G401 (cell line): ENCODE data around the gene F12. TPM values are rescaled to one million over a fixed set of nuclear protein-coding genes. Genes with fewer than 3 reads are reported as not detected.
"Not testable (repeated sequence)": the region's sequence is repeated elsewhere in the genome, so short reads cannot be mapped to it uniquely, and the experiment has no call there.

Experiments used
- DNase-seq: peaks from one replicate; pipeline ENCODE4 v3.0.0-alpha.2; 2015; ENCODE audit warnings: low spot score
- in situ Hi-C: cut with HindIII; loops from 2 replicates; pipeline ENCODE4 v1.10.0; 2016; ENCODE audit warnings: low sequenced_read_pairs, mixed read lengths
- total RNA-seq: library from RNA; depleted of rRNA; stranded (reverse); fragments of >200 nt; shearing (Covaris generic); gene quantifications from 2 replicates; pipeline ENCODE4 v1.2.3, GENCODE V29; 2014

The F12 gene
- total RNA-seq, 1 experiment from 2014 or later = 3.1 TPM

DNA sequence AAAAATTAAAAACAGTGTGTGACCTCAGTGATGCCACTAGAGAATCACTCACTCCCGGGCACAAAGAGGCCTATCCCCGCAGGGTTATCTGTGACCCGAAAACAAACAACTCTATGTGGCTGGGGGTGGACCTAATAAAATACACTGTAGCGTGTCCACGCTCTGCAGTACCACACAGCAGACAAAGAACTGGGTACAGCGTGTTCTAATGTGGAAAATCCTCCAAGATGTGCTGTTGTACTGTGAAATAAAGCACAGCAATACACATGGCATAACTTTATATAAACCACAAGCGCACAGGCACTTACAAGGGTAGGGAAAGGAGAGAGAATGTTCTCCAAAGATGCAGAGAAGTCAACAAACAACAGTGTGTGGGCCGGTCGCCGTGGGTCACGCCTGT, 33.3 kb downstream of the F12 start:
- in situ Hi-C loops = no loop called here
- DNase-seq = no peak

DNA sequence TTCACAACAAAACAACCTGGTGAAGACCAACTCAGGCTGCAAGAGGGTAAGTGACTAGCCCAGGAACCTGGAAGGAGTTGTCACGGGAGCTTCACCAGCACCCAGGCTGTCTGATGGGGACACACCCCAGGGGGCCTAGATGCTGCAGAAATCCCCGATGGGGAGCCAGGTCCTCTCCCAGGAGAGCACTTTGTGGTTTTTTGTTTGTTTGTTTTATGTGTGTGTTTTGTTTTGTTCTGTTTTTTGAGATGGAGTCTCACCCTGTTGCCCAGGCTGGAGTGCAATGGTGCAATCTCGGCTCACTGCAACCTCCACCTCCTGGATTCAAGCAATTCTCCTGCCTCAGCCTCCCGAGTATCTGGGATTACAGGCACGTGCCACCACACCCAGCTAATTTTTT, 33.8 kb downstream of the F12 start:
- in situ Hi-C loops, DNase-seq: not testable (repeated sequence)

GRCh38 chr5:177374211-177374610, 35.2 kb downstream of the F12 start:
- in situ Hi-C loops = no loop called here

GRCh38 chr5:177373806-177374205, 35.6 kb downstream of the F12 start:
- in situ Hi-C loops = no loop called here
- DNase-seq = no peak

More at GRCh38 chr5:177374211-177374610, 35.2 kb downstream of the F12 start:
- no peak for DNase-seq

DNA sequence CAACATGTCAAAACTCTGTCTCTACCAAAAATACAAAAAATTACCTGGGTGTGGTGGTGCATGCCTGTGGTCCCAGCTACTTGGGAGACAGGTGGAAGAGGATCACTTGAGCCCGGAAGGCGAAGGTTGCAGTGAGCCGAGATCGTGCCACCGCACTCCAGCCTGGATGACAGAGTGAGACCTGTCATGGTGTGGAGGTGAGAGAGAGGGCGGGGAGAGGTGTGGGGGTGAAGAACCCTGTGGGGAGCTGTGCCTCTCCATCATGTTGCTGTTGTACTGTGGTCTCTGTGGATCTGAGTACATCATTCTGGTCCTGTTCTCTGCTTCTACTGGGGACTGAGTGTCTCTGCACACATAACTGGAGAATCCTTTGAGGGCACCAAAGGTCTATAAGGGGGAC, 36.5 kb downstream of the F12 start:
- in situ Hi-C loops = no loop called here

DNA sequence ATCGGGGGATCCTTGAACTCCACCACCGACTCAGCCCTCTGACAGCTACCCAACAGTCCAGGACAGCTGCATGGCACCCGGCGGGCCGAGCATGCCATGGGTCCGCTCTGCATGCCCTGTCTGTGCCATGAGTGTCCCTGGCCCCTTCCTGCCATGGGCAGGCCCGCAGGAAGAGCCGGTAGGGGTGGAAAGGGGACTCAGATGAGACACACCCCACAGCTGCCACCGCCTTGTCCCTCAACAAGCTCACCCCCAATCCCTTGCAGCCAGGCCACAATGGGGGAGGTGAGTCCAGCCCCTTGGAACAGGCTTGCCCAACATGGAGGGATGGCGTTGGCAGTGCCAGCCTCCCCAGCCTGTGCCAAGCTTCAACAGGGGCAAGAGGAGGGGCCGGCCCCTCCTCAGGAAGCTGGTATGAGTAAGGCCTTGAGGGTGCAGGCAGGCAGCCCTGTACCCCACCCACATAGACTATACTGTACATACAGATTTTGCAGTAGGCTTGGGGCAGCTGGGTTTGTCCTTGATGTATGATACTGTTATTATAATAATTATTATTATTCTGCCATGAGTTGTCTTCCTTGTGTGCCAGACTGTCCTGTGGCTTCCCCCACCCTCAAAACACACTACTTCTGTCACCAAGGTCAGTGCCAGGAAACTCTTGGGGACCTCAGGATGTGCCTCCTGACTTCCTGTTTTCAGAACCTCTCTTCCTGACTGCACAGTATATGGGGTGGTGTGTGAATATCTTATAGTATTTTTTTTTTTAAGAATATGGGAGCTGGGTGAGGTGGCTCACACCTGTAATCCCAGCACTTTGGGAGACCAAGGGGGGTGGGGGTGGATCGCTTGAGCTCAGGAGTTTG, 37.1 kb downstream of the F12 start:
- DNase-seq = no peak
- in situ Hi-C loops = no loop called here

More for the DNA sequence above, 36.5 kb downstream of the F12 start:
- DNase-seq = no peak

DNA sequence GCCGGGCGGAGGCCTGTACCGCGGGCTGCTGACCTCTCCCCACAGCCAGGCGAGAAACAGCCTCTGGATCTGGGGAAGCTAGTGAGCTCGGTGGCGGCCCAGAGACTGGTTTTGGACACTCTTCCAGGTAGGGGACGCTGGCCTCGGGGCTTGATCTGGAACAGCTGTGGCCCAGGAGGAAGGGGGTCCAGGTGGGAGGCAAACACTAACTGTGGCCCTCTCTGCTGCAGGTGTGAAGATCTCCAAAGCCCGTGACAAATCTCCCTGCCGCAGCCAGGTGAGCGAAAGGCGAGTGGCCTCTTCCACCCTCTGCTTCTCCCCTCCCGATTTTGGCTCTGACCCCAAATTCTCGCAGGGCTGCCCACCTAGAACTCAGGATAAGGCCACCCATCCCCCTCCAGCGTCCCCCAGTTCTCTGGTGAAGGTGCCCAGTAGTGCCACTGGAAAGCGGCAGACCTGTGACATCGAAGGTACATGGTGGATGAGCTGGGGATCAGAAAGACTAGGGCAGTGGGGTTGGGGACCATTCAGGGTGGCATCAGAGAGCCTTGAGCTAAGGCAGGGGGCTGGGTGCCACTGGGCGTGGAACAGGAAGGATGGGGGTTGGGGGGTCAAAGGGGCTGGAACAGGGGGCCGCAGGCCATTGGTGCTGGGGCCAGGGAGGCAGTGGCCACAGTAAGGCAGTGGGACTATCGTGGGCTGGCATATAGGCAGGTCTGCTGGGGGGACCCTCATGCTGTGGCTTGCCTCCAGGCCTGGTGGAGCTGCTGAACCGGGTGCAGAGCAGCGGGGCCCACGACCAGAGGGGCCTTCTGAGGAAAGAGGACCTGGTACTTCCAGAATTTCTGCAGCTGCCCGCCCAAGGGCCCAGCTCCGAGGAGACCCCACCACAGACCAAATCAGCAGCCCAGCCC, 38.0 kb downstream of the F12 start:
- DNase-seq = no peak

GRCh38 chr5:177370488-177371119, 38.8 kb downstream of the F12 start:
- peak; percentile 57 for DNase-seq
- in situ Hi-C loops = no loop called here

More for the DNA sequence above, 38.0 kb downstream of the F12 start:
- in situ Hi-C loops = no loop called here

- in situ Hi-C loops = no loop called here
- DNase-seq = peak; percentile 34
Measured at GRCh38 chr5:177369645-177370440, 39.5 kb downstream of the F12 start.

GRCh38 chr5:177368869-177369644, 40.3 kb downstream of the F12 start:
- in situ Hi-C loops = no loop called here
- DNase-seq = peak; percentile 26

DNA sequence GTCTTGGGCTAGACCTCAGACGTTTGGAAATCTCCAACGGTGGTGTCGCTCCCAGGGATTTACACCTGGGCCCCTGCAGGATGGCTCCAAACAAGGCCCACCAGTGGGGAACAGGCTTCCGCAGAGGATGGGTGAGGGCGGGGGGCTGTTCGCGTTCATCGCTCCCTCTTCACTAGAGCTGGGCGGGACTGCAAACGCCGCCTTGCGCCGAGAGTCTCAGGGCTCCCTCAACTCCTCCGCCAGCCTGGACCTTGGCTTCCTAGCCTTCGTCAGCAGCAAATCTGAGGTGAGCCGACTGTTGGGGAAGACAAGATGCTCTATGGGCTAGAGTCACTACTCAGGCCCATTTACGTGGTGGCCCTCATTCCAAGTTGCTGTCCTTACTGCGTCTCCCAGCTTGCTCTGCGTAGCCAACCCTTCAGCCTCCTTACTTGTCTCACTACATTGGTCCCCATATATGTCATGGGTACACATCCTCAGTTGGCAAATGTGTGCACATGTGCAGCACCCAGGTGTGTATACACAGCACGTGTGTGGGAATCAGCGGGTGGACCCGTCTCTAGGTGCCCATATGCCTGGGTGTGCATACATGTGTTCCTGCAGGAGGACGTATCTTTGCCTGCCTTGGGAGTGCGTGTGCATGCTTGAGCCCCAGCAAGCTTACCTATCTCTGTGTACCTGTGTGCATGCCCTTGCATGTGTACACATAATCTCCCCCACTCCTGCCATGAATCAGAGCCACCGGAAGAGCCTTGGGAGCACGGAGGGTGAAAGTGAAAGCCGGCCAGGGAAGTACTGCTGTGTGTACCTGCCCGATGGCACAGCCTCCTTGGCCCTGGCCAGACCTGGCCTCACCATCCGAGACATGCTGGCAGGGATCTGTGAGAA, 41.1 kb downstream of the F12 start:
- in situ Hi-C loops = no loop called here
- DNase-seq = no peak

GRCh38 chr5:177367323-177367848, 42.0 kb downstream of the F12 start:
- no peak for DNase-seq
- in situ Hi-C loops = no loop called here

DNA sequence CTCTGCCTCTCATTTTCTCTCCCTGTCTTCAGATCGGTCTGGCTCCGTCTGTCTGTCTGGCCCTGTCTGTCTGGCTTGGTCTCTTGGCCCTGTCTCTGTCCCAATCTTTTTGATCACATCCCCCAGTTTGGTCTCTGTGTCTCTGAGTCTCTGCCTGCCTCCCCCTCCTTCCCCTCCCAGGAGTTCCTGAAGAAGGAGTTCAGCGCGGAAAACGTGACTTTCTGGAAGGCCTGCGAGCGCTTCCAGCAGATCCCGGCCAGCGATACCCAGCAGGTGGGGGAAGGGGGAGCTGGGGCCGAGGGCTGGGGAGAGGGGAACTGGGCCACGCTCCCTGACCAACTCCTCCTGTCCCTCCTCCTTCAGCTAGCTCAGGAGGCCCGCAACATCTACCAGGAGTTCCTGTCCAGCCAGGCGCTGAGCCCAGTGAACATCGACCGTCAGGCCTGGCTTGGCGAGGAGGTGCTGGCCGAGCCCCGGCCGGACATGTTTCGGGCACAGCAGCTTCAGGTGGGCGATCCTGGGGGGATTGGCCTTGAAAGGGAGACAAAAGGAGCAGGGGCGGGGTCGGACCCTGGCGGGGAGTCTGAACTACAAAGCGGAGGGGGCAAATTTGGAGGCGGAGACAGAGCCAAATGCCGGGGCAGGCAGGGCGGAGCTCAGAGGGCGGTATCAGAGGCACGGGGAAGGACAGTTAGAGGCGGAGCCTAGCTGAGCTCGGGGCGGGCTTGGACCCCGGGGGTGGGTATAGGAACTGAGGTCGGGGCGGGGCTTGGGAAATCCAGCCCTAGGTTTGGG, 42.6 kb downstream of the F12 start:
- peak; percentile 66 for DNase-seq
- in situ Hi-C loops = no loop called here

DNA sequence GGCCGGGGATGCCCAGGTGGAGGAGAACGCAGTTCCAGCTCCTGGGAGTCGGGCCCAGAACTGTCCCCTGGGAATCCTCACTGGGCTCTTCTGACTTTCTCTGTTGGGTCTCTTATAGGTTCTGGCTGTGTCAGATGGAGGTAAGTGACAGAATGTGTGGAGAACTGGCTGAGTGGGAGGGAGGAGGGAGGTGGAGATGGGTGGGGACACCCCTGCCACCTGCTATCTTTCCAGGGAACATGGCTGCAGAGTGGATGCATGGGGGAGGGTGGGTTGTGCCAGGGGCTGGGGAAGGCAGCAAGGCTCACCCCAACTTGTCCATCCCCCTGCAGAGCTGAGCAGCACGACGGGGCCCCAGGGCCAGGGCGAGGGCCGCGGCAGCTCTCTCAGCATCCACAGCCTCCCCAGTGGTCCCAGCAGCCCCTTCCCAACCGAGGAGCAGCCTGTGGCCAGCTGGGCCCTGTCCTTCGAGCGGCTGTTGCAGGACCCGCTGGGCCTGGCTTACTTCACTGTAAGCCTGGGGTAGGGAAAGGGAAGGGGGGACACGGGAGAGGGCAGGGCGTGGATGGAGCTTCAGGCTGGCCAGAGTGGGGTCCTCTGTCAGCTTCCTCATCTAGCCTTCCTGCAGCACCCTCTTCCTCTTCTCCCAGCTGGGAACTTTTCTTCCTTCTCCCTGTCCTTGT, 43.4 kb downstream of the F12 start:
- in situ Hi-C loops = no loop called here
- DNase-seq = no peak

- no peak for DNase-seq
- in situ Hi-C loops = no loop called here
Measured at GRCh38 chr5:177364159-177364962, 45.0 kb downstream of the F12 start.
